Neural cell (in vitro differentiated cells): Measurements from ENCODE around the gene NATD1.

ENCODE experiments used
- EZH2 ChIP-seq: fragments of 200-600, 300-800 bp; shearing (Covaris generic), sonication (generic); IDR thresholded peaks from 2 replicates; pipeline ENCODE4 v1.6.1; 2014; ENCODE audit warnings: antibody characterized with exemption, low read length, borderline replicate concordance, mild to moderate bottlenecking; ENCODE audit not compliant: insufficient read depth, poor library complexity, severe bottlenecking
- POLR2AphosphoS5 ChIP-seq: IDR thresholded peaks from 2 replicates; pipeline ENCODE4 v1.6.1; 2012
- TF ChIP-seq, protein P1 (sequence below): fragments of 450-650 bp; IDR thresholded peaks from 2 replicates; pipeline ENCODE4 v1.5.1; 2014; ENCODE audit warnings: antibody characterized with exemption, mild to moderate bottlenecking, moderate library complexity; ENCODE audit not compliant: poor library complexity, severe bottlenecking

DNA sequence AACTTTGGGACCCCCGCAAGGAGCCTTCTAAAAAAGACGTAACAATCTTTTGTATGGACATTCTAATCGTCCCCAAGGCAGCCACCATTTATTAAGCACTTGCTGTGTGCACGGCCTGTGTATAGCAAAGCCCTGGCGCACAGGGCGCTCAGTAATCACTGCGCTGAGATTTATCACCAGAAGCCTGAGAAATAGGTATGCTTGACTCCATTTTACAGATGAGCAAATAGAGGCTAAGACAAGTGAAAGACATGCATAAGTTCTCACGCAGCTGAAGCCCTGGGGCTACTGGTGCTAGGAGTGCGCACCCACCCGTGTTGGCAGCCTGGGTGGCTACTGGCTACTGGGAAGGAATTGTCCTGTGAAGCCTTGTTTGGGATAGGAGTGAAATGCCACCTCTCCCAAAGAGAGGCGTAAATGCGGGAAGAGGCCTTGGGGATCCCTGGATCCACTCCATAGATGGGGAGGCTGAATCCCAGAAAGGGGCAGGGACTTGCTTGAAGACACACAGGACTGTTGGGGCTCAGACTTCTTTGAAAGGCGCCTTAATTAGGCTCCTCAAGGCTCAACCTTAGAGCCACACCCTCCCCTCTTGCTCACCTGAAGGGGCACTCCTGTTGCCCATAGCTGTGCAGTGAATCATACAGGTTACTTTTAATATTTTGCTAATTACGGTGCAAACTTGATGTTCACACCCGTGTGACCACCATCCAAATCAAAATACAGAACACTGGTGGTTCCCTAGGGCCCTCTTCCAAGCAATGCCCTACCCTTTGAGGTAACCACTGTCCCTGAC is 634 bp upstream of the NATD1 start:
- TF ChIP-seq POLR2AphosphoS5, result no peak
- TF ChIP-seq, protein P1, sequence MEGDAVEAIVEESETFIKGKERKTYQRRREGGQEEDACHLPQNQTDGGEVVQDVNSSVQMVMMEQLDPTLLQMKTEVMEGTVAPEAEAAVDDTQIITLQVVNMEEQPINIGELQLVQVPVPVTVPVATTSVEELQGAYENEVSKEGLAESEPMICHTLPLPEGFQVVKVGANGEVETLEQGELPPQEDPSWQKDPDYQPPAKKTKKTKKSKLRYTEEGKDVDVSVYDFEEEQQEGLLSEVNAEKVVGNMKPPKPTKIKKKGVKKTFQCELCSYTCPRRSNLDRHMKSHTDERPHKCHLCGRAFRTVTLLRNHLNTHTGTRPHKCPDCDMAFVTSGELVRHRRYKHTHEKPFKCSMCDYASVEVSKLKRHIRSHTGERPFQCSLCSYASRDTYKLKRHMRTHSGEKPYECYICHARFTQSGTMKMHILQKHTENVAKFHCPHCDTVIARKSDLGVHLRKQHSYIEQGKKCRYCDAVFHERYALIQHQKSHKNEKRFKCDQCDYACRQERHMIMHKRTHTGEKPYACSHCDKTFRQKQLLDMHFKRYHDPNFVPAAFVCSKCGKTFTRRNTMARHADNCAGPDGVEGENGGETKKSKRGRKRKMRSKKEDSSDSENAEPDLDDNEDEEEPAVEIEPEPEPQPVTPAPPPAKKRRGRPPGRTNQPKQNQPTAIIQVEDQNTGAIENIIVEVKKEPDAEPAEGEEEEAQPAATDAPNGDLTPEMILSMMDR, result no peak
- TF ChIP-seq EZH2, result no peak
